T-helper 9 cell (primary cell): ENCODE results near the gene KAT8.
"Not testable (repeated sequence)": the region's sequence is repeated elsewhere in the genome, so short reads cannot be mapped to it uniquely, and the experiment has no call there.

Source experiments
- DNase-seq: peaks from one replicate; pipeline ENCODE4 v3.0.0-alpha.2; 2020

Gene KAT8

DNA sequence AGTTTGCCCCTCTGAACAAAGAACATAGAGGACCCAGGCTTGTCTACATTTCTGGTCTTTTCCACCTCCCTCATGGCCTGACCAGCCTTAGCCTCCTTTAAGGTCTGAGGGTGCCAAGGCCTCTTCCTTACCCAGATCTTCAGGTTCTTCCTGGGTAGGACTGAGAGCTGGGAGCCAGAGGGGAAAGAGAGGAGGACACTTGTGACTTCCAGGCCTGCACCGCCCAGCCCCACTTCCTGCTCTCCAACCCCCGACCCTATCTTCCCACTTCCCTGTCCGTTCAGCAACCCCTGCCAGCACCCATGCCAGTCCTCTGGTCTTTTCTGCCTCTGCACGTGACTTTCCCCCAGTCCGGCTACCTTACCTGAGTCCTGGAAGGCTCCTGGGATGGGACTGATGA is 31.9 kb downstream of the KAT8 start:
- DNase-seq, result no peak

DNA sequence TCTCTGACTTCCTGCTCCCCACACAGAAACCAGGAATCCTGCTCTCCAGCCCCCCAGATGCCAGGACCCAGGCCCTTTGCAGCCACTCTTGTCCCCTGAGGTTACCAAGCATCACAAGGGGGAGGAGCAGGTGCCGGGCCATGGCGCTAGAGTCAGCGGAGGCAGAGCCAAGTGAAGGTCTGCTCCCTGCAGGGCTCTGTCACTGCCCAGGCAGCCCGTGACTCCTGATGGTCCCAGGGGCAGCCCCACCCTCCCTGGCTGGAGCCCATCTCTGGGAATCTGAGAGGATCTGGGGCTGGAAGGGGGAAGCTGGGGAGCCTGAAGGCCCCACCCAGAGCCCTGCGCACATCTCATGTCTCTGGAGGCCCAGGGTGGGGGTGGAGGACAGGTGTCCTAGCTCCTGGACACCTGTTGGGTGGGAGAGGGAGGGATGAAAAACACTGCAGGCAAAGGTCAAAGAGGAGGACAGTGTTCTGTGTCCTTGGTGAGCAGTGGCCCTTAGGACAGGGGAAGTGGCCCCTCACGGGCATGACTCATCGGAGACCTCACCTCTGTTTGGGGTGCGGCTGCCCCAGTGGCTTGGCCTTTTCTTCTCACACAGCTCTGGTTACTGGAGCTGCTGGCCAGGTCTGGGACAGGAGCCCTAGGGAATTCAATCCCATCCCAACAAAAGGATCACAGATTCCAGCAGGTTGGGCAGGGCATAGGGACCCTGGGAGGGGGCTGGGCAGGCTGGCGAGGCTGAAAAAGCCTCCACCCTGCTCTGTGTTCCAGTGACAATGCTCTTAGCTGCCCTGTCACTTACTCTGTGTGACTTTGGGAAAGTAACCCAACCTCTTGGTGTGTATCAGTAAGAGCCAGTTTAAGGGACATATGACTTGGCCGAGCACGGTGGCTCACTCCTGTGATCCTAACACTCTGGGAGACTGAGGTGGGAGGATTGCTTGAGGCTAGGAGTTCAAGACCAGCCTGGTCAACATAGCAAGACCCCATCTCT is 32.7 kb downstream of the KAT8 start, which contains the start of gene PRSS36:
TSS of gene PRSS36 (minus strand) at position 173 of the 997 bp plus-strand sequence. CDS start at position 142, 31 bp downstream.
- no peak for DNase-seq

DNA sequence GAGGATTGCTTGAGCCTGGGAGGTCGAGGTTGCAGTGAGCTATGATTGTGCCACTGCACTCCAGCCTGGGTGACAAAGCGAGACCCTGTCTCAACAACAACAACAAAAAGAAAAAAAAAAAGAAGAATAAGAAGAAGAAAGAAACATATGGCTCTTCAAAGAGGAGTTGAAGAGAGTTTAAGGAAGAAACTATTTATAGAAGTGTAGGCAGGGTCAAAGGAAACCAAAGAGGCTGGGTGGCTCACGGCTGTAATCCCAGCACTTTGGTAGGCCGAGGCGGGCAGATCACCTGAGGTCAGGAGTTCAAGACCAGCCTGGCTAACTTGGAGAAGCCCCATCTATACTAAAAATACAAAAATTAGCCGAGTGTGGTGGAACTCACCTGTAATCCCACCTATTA is 33.5 kb downstream of the KAT8 start:
- DNase-seq, result not testable (repeated sequence)

DNA sequence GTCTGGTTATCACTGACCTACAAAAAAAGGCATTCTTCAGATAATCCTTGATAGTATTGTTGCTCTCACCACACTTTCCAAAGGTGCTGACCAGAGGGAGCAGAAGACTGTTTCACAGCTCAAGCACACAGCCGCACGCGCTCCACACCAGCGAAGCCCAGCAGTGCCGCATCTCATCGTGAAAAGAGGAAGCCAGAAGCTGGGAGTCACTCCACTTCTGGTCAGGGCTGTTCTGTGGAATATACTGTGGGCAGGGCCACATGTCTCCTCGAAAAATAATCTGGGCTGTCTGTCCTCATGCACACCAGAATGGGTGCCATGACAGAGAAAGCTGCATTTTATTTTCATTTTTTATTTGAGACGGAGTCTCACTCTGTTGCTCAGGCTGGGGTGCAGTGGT is 39.7 kb downstream of the KAT8 start:
- DNase-seq, result no peak

DNA sequence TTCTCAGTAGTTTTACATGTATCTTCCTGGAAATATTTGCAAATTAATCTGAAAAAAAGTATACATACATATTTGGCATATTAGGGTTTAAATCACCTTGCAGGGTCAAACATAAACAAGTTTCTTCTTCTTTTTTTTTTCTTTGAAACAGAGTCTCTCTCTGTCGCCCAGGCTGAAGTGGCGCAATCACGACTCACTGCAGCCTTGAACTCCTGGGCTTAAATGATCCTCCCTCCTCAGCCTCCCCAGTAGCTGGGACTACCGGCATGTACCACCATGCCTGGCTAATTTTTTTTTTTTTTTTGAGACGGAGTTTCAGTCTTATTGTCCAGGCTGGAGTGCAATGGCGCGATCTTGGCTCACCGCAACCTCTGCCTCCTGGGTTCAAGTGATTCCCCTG is 49.9 kb downstream of the KAT8 start:
- DNase-seq, result no peak

DNA sequence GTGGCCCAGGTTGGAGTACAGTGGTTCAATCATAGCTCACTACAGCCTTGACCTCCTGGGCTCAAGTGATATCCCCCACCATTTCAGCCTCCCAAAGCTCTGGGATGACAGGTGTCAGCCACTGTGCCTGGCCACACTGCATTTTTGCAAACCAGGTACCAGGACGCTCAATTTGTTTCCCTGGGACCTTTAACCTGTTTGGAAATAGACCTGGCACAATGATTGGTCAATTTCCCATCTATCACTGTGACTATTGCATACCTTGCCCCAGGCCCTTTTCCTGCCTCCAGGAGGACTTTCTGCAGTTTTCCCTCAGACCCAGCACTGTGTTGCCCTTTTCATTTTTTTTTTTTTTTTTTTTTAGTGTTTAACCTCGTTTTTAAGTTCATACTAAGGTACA is 51.4 kb downstream of the KAT8 start:
- DNase-seq, result no peak

DNA sequence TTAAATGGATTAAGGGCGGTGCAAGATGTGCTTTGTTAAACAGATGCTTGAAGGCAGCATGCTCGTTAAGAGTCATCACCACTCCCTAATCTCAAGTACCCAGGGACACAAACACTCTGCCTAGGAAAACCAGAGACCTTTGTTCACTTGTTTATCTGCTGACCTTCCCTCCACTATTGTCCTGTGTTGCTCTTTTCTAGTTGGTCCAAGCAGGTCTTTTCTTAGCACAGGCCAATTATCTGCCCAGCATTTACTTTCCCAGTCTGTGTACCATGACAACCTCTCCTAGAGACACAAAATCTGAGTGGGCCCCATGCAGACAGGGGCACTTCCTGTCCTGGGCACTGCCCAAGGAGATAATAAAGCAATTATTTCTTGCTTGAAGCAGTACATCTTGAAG is 52.6 kb downstream of the KAT8 start:
- DNase-seq, result not testable (repeated sequence)

DNA sequence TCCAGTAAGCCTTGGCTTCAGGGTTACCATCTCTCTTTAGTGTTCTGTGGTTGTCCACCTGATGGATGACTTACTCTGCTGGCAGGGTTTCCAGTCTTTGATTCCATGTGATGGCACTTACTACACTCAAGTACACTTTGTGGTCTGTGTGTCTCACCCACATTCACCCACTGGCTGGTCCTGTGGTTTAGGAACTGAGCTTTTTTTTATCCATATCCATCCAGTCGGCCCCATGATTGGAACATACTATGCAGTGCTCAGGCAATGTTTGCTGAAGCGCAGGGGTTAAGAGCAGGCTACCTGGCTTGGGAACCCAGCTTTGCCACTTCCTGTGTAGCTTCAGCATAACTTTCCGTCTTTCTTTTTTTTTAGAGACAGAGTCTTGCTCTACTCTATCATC is 59.7 kb downstream of the KAT8 start:
- peak; percentile 35 for DNase-seq

DNA sequence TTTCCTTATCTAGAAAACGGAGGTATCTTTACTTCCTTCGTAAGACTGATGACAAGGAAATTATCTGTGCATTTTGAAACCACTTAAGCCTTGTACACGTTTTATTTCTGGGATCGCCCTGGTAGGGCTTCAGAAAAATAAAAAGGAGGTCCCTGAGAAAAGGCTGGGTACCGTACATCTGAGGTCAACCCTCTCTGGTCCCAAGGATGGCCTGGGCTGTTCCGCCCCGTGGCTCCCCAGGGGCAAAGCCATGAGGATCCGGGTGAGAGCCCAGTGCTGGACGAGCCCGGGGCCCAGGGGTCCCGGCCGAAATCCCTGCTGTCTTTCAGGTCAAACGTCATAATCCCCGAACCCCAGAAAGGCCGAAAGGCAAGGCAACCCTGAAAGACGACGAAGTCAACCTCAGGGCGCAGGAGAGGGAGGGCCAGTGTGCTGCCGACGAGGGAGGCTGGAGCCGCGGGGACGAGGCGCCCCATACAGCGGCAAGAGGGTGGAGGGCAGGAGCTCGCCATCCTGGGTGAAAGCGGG is 61.8 kb downstream of the KAT8 start:
- no peak for DNase-seq

DNA sequence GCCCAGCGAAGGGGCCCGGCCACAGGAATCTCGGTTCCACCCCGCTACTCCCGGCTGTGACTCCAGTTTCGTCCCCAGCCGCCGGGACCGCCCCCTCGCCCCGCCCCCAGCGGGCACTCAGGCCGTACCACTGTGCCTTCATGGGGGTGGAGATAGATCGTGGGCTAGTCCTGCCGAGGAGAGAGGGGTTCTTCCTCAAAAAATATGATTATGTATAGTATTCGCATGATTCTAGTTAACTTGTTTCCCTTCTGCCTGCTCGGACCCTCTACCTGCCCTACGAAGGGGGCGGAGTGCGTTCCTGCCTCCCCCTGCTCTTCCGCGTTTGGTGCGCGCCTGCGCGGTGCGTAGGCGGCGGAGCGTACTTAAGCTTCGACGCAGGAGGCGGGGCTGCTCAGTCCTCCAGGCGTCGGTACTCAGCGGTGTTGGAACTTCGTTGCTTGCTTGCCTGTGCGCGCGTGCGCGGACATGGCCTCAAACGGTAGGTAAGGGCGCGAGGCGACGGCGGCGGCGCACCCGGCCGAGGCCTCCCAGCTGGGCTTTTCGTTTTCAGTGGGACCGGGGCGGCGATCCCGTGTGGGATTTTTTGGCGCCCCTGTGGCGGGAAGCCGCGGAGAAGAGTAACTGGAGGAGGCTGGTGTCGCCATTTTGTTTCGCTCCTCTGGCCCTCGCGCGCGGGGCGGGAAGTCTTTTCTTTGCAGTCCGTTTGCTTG is 62.4 kb downstream of the KAT8 start, which contains the start of gene FUS:
TSS of gene FUS (plus strand) at position 393 of the 713 bp plus-strand sequence. CDS start at position 469, 76 bp downstream.
- DNase-seq, result peak; percentile 93
